ENCODE measurements around the gene MYRF. TPM values are rescaled to one million over a fixed set of nuclear protein-coding genes. Genes with fewer than 3 reads are reported as not detected.

Gene MYRF
- total and polyA plus RNA-seq, 2 donors (not counting 3 experiments of a cell fraction or from before 2014, with no cell fraction given): 0.82 to 0.98 TPM

DNA sequence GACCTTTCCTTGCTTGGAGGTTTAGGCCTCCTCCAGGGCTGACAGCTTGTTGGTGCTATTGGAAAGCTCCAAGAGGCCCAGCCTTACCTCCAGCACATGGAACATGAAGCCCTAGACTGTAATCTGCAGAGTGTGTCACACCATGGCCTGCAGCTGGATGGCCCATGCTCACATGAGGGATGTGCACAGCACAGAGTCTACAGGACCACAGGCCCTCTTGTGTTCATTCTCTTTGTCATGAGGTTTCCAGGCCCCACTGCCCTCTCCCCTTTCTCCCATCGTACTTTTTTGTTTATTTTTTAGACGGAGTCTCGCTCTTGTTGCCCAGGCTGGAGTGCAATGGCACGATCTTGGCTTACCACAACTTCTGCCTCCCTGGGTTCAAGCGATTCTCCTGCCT is 54.3 kb downstream of the MYRF start:
- no peak for DNase-seq (ENCODE audit: low read depth, low spot score)
- BruUV-seq (replicated peaks): no TSS peak
- H3K27me3 ChIP-seq (ENCODE audit: control insufficient read depth in 2 of 2, insufficient read depth in 2 of 2, low read length in 2 of 2): no peaks in the 10 kb centered on the region
- H3K79me2 ChIP-seq (ENCODE audit: control insufficient read depth, insufficient read depth, low read length): no peaks in the 10 kb centered on the region
- no peak overlapping the region for H3K4me3 ChIP-seq (replicated peaks in 1 of 3; ENCODE audit: insufficient read depth in 1 of 3, low read depth in 1 of 3, low read length in 3 of 3)
- dilution Hi-C loops (cut with MboI; ENCODE audit: extremely low pct_ligation_motif_present, low sequenced_read_pairs): no loop called here
- no peak for FAIRE-seq
- POLR2A ChIA-PET: no interaction called here
- H3K27ac ChIP-seq (ENCODE audit: insufficient read depth, low read depth, low read length): no peak overlapping the region
- CTCF ChIA-PET: interaction anchor here (1.5 to 2.0 kb wide), 3 partner anchors 9 to 301 kb away, joined by 4 to 18 read pairs (median 9); no protein-coding TSS in a partner anchor
- H3K9me1 ChIP-seq (replicated peaks; ENCODE audit: control insufficient read depth, extremely low read depth, insufficient read depth, low read length): no peaks in the 10 kb centered on the region
- intact Hi-C loops (cut with micrococcal nuclease): no loop called here
- H4K20me1 ChIP-seq (replicated peaks; ENCODE audit: control insufficient read depth, extremely low read depth, insufficient read depth, low read length): no peaks in the 10 kb centered on the region
- TF ChIP-seq POLR2A (IDR thresholded peaks at IDR 0.05; ENCODE audit: low read depth, low read length) (no peak), CTCF (IDR thresholded peaks at IDR 0.05; ENCODE audit: extremely low read depth in 1 of 2, insufficient read depth in 1 of 2, low read depth in 1 of 2, low read length in 2 of 2) (no peak), FOS (IDR thresholded peaks at IDR 0.05; ENCODE audit: borderline replicate concordance, insufficient read depth, low read length) (no peak), MYC (IDR thresholded peaks at IDR 0.05; ENCODE audit: low read depth, low read length) (no peak), JUN (IDR thresholded peaks at IDR 0.05; ENCODE audit: borderline replicate concordance, insufficient read depth, insufficient read length, low read depth) (no peak), GATA2 (IDR thresholded peaks at IDR 0.05; ENCODE audit: insufficient read depth, insufficient read length, low read depth, low read length) (no peak), EZH2 (IDR thresholded peaks at IDR 0.05; ENCODE audit: borderline replicate concordance, low read depth, low read length, severe bottlenecking) (no peak), POLR2AphosphoS5 (IDR thresholded peaks at IDR 0.05; ENCODE audit: insufficient read depth, low read depth, low read length) (no peak)
- TF ChIP-seq, protein P1, sequence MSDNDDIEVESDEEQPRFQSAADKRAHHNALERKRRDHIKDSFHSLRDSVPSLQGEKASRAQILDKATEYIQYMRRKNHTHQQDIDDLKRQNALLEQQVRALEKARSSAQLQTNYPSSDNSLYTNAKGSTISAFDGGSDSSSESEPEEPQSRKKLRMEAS (IDR thresholded peaks at IDR 0.05; ENCODE audit: insufficient read depth, insufficient read length): no peak
- no peak overlapping the region for H3K4me2 ChIP-seq (ENCODE audit: insufficient read depth, low read length)
- peaks cover 24 to 40% of the 10 kb centered on the region in 2 experiments for H3K36me3 ChIP-seq (ENCODE audit: control insufficient read depth in 2 of 2, extremely low read depth in 1 of 2, insufficient read depth in 2 of 2, low read length in 2 of 2)
- H3K4me1 ChIP-seq (ENCODE audit: control insufficient read depth, extremely low read depth, insufficient read depth, low read length): peaks cover 9% of the 10 kb centered on the region
- H3K9me3 ChIP-seq (replicated peaks; ENCODE audit: control insufficient read depth, insufficient read depth, low read length): no peaks in the 10 kb centered on the region
- no peak overlapping the region for H3K9ac ChIP-seq (replicated peaks; ENCODE audit: extremely low read depth, insufficient read depth, low read length)
- no peak overlapping the region for H2AFZ ChIP-seq (ENCODE audit: low read depth, low read length)
